Measurements from ENCODE around the gene MTG2. TPM values are rescaled to one million over a fixed set of nuclear protein-coding genes. Genes with fewer than 3 reads are reported as not detected.

MTG2 gene
- total RNA-seq, 1 donor from 2014 or later, result 24.0 TPM

DNA sequence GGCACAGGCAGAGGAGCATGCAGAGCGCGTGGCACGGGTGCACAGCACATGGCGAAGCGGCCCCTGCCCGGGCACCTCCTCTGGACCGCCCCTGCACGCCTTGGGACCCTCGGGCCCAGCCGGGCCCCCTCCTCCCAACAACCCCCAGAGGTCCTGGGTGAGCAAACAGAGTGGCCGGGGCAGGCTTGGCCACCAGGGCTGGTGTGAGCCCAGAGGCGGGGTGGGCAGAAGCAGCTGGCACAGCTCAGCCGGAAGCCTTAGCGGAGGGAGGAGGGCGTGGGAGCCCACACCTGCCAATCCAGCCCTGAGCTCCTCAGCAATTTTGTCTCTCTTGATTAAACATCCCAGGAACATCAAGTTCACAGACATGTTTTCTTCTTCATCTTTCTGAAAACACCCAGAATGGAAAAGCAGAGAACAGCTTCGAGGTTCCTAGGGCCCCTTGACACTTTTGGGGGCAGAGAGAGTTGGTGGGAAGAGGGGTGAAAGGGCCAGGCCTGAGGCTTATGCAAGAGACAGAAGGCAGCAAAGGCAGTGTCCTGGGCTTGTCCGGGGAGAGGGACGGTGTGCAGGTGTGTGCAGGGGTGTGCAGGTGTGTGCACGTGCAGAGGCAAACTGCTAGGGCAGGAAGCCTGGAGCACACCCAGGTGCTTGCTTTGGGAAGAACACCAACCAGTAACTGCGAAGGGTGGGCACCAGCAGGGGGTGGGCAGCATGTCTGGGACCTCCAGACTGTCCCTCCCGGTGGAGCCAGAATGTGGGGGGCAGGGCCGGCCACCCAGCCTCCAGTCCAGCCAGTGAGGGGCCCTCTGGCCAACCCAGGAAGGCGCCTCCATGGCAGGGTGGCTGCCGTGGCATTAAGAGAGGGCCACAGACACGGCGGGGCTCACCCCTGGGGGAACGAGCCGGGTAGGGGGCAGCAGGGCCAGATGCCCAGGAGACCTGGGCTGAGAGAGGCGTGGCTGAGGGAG is 32.5 kb downstream of the MTG2 start:
- no peak for FAIRE-seq
- H3K27me3 ChIP-seq (ENCODE audit: control insufficient read depth, insufficient read depth, low read length), result peaks cover 29% of the 10 kb centered on the region

DNA sequence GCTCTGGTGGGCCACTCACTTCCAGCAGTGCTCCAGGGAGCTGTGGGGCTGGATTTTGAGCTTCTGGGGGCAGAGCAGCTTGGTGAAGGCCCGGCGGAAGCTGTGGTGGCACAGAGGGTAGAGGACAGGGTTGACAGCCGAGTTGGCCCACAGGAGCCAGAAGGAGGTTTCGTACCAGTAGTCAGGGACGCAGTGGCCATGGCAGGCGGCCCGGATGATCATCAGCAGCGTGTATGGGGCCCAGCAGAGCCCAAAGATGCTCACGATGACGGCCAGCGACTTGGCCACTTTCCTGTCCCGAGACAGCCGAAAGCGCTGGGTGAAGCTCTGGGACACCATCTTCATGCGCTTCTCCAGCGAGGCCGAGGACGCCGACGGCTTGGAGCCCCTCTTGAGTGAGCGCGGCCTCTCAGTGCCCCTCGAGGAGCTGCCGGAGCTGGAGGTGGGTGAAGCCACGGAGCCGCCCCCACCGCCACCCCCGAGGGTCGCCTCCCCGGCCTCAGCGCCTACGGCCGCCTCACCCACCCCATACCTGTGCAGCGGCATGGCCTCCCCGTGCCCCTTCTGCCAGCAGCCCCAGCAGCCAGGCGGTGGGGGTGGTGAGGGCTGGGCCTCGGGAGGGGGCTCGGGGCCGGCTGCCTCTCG is 33.3 kb downstream of the MTG2 start:
- no peak for FAIRE-seq
- no peaks in the 10 kb centered on the region for H3K36me3 ChIP-seq (ENCODE audit: control insufficient read depth, insufficient read depth, low read length)
- DNase-seq (ENCODE audit: low read depth), result no peak
- no peak overlapping the region for H3K4me3 ChIP-seq (ENCODE audit: low read depth, low read length)
- peaks cover 35% of the 10 kb centered on the region for H3K27me3 ChIP-seq (ENCODE audit: control insufficient read depth, insufficient read depth, low read length)
- TF ChIP-seq, protein P1, sequence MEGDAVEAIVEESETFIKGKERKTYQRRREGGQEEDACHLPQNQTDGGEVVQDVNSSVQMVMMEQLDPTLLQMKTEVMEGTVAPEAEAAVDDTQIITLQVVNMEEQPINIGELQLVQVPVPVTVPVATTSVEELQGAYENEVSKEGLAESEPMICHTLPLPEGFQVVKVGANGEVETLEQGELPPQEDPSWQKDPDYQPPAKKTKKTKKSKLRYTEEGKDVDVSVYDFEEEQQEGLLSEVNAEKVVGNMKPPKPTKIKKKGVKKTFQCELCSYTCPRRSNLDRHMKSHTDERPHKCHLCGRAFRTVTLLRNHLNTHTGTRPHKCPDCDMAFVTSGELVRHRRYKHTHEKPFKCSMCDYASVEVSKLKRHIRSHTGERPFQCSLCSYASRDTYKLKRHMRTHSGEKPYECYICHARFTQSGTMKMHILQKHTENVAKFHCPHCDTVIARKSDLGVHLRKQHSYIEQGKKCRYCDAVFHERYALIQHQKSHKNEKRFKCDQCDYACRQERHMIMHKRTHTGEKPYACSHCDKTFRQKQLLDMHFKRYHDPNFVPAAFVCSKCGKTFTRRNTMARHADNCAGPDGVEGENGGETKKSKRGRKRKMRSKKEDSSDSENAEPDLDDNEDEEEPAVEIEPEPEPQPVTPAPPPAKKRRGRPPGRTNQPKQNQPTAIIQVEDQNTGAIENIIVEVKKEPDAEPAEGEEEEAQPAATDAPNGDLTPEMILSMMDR (IDR thresholded peaks at IDR 0.05; ENCODE audit: insufficient read depth, low read length, severe bottlenecking), result no peak

More for the DNA sequence above, 32.5 kb downstream of the MTG2 start:
- TF ChIP-seq, protein P1 (IDR thresholded peaks at IDR 0.05; ENCODE audit: insufficient read depth, low read length, severe bottlenecking), result no peak
- DNase-seq (ENCODE audit: low read depth), result no peak
- no peak overlapping the region for H3K4me3 ChIP-seq (ENCODE audit: low read depth, low read length)
- no peaks in the 10 kb centered on the region for H3K36me3 ChIP-seq (ENCODE audit: control insufficient read depth, insufficient read depth, low read length)

DNA sequence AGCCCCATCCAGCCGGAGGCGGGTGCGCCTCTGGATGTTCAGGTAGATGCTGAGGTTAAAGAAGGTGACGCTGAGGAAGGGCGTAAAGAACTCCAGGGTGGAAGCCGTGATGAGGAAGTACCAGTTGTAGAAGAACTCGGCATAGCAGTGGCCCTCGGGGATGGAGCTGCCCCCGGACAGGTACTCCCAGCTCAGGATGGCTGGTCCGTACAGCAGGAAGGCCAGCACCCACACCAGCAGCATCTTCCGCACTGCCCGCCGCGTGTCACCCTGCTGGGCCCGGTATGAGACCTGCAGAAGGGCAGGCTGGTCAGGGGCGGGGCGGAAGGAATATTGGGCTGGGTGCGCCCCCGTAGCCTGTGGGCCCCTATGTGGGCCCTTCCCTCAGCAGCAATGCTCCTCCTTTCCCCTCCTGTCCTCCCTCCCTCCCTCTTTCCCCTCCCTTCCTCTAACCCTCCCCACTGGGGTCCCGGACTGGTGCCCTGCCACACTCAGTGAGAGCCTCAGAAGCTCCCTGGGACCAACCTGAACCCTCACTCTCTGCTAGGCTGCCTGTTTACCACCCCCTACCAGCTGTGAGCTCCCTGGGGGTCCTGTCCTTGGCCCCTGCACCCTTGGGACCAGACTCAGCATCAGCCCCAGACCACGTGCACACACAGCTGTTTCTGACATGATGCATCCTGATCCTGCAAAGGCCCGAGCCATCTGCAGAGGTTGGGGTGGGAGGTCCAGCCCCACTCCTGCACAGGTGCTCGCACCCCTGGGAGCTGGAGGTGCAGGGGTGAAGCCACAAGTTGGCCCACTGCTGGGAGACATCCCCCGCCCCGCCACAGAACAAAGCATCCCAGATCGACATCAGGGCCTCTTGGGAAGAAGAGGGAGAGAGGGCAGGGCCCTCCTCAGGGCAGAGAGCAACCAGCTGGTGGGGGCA is 34.1 kb downstream of the MTG2 start:
- TF ChIP-seq, protein P1 (IDR thresholded peaks at IDR 0.05; ENCODE audit: insufficient read depth, low read length, severe bottlenecking), result no peak

GRCh38 chr20:62217913-62218773 is 35.3 kb downstream of the MTG2 start:
- FAIRE-seq, result no peak
- peaks cover 39% of the 10 kb centered on the region for H3K27me3 ChIP-seq (ENCODE audit: control insufficient read depth, insufficient read depth, low read length)

More for the DNA sequence above, 34.1 kb downstream of the MTG2 start:
- H3K27me3 ChIP-seq (ENCODE audit: control insufficient read depth, insufficient read depth, low read length), result peaks cover 36% of the 10 kb centered on the region
- no peaks in the 10 kb centered on the region for H3K36me3 ChIP-seq (ENCODE audit: control insufficient read depth, insufficient read depth, low read length)
- DNase-seq (ENCODE audit: low read depth) (no peak), FAIRE-seq (no peak)
- no peak overlapping the region for H3K4me3 ChIP-seq (ENCODE audit: low read depth, low read length)

More at GRCh38 chr20:62217913-62218773, 35.3 kb downstream of the MTG2 start:
- TF ChIP-seq, protein P1 (IDR thresholded peaks at IDR 0.05; ENCODE audit: insufficient read depth, low read length, severe bottlenecking), result no peak
- Histone ChIP-seq H3K4me3 (ENCODE audit: low read depth, low read length) (no peak overlapping the region), H3K36me3 (ENCODE audit: control insufficient read depth, insufficient read depth, low read length) (no peaks in the 10 kb centered on the region)
- no peak for DNase-seq (ENCODE audit: low read depth)

Data from bronchial epithelial cell (primary cell).